DMS 273 (cell line): Measurements from ENCODE around the gene CD3D.
"Not testable (repeated sequence)": the region's sequence is repeated elsewhere in the genome, so short reads cannot be mapped to it uniquely, and the experiment has no call there.

ENCODE experiments used
- DNase-seq: peaks from one replicate; lab custom pipeline; 2025; ENCODE audit not compliant: unreplicated experiment; lab: John Stamatoyannopoulos, UW

Gene CD3D

GRCh38 chr11:118339281-118339961, 3.1 kb downstream of the CD3D start:
- no peak for DNase-seq

- peak; percentile 3 for DNase-seq
Measured at GRCh38 chr11:118338637-118339061, 3.9 kb downstream of the CD3D start.

- no peak for DNase-seq
Measured at GRCh38 chr11:118334745-118335144, 7.8 kb downstream of the CD3D start.

GRCh38 chr11:118328745-118329144, 13.8 kb downstream of the CD3D start:
- DNase-seq, result no peak

GRCh38 chr11:118325283-118325682, 17.2 kb downstream of the CD3D start:
- DNase-seq, result no peak

- DNase-seq, result no peak
Measured at GRCh38 chr11:118322721-118323120, 19.8 kb downstream of the CD3D start.

- no peak for DNase-seq
Measured at GRCh38 chr11:118321386-118322082, 21.0 kb downstream of the CD3D start.

GRCh38 chr11:118320515-118320914, 22.0 kb downstream of the CD3D start:
- no peak for DNase-seq

- DNase-seq, result no peak
Measured at GRCh38 chr11:118319337-118319707, 23.2 kb downstream of the CD3D start.

- DNase-seq, result no peak
Measured at GRCh38 chr11:118318581-118319336, 23.7 kb downstream of the CD3D start.

GRCh38 chr11:118318124-118318523, 24.4 kb downstream of the CD3D start:
- DNase-seq, result no peak

GRCh38 chr11:118314988-118315411, 27.5 kb downstream of the CD3D start:
- DNase-seq, result no peak

GRCh38 chr11:118313242-118313641, 29.3 kb downstream of the CD3D start:
- no peak for DNase-seq

GRCh38 chr11:118312328-118312727, 30.2 kb downstream of the CD3D start:
- no peak for DNase-seq

GRCh38 chr11:118311518-118311917, 31.0 kb downstream of the CD3D start:
- no peak for DNase-seq

GRCh38 chr11:118310781-118311485, 31.6 kb downstream of the CD3D start:
- DNase-seq, result no peak

GRCh38 chr11:118310271-118310670, 32.2 kb downstream of the CD3D start:
- no peak for DNase-seq

- not testable (repeated sequence) for DNase-seq
Measured at GRCh38 chr11:118308995-118309528, 33.4 kb downstream of the CD3D start.

GRCh38 chr11:118306556-118306955, 35.9 kb downstream of the CD3D start:
- no peak for DNase-seq

- no peak for DNase-seq
Measured at GRCh38 chr11:118305726-118306125, 36.8 kb downstream of the CD3D start.
